DMS153 (cell line): ENCODE data around the gene ACOX1.
A peak's percentile ranks its signal among the peaks of the same experiment; 100 is the strongest.
"Not testable (repeated sequence)": the region's sequence is repeated elsewhere in the genome, so short reads cannot be mapped to it uniquely, and the experiment has no call there.

Source experiments
- DNase-seq: peaks from one replicate; lab custom pipeline; 2025; lab: John Stamatoyannopoulos, UW

ACOX1 gene

GRCh38 chr17:75981019-75981615 lies 2.2 kb upstream of the ACOX1 start:
- DNase-seq: no peak

DNA sequence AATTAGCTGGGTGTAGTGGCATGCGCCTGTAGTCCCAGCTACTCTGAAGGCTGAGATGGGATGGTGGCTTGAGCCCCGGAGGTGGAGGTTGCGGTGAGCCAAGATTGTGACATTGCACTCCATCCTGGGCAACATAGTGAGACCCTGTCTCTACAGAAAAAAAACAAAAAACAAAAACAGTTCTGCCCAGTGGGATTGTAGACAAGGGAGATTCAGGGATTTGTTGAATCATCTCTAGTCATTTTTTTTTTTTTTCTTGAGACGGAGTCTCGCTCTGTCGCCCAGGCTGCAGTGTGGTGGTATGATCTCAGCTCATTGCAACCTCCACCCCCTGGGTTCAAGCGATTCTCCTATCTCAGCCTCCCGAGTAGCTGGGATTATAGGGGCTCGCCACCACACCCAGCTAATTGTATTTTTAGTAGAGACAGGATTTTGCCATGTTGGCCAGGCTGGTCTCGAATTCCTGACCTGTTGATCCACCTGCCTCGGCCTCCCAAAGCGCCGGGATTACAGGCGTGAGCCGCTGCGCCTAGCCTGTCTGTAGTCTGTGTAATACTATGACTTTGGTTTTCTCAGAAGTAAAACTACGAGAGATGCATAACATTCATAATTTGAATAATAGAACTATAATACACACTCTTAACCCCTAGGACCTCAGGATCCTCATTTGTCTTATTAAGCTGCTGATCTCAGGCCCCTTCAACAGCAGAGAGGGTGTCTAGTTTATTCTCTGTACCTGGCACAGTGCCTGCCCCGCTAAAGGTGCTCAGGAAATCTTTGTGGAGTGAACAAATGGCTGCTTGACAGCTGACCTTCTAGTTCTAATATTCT lies 1.4 kb upstream of the ACOX1 start:
- no peak for DNase-seq

- no peak for DNase-seq
Measured at GRCh38 chr17:75979705-75980187, 780 bp upstream of the ACOX1 start.

DNA sequence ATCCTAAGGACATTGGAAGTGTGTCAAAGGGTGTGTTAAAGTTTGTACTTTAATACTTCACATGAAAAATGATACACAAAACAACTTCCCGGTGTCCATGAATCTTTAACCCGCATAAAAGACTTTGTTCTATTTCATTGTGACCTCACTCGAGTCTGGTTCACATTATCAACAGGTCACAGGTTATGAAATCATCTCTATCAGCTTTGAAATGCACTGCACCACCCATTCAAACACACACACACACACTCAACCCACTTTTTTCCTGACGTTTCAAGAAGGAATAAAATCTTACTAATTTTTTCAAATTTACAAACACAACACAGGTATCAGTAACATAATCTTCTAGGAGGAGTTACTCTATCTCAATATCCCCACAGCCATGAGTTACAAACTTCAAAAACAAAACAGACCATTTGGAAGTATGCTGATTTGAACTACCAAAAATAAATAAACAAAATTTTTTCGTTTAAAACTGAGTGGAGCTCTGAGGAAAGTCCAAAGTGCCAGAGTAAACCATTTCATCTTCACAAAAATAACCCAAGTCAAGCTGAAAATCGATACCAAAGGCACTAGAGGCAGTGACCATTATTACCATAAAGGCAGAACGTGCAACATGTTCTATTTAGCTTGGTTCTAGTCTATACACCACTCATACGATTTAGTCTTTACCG lies 2.7 kb downstream of the ACOX1 start:
- no peak for DNase-seq

GRCh38 chr17:75975757-75976174 lies 3.2 kb downstream of the ACOX1 start:
- no peak for DNase-seq

- not testable (repeated sequence) for DNase-seq
Measured at GRCh38 chr17:75975187-75975586, 3.8 kb downstream of the ACOX1 start.

- DNase-seq: no peak
Measured at GRCh38 chr17:75970626-75971025, 8.3 kb downstream of the ACOX1 start.

GRCh38 chr17:75970011-75970523 lies 8.9 kb downstream of the ACOX1 start:
- DNase-seq: no peak

DNA sequence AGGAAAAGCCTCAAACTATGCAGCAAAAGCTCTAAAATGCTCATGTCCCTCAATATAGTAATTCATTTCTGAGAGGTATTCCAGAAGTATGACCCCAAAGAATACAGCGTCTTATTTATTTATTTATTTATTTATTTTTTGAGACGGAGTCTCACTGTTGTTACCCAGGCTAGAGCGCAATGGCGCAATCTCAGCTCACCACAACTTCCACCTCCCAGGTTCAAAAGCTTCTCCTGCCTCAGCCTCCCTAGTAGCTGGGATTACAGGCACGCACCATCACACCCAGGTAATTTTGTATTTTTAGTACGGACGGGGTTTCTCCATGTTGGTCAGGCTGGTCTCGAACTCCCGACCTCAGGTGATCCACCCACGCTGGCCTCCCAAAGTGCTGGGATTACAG lies 9.9 kb downstream of the ACOX1 start:
- DNase-seq: not testable (repeated sequence)

DNA sequence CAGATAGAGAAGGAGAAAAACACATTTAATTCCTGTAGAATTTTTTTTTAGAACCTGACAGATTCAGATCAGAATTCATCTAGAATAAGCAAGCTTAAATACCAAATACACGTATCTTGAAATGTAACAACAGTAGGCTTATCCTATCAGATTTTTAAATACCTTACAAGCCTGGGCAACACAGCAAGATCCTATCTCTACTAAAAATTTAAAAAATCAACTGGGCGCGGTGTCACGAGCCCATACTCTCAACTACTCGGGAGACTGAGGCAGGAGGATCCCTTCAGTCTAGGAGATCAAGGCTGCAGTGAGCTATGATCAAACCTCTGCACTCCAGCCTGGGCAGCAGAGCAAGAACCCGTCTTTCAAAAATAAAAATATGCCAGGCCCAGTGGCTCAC lies 13.5 kb downstream of the ACOX1 start:
- no peak for DNase-seq

- no peak for DNase-seq
Measured at GRCh38 chr17:75959839-75960511, 19.0 kb downstream of the ACOX1 start.

- no peak for DNase-seq
Measured at GRCh38 chr17:75959051-75959838, 19.7 kb downstream of the ACOX1 start.

- DNase-seq: no peak
Measured at GRCh38 chr17:75950855-75951554, 28.0 kb downstream of the ACOX1 start.

DNA sequence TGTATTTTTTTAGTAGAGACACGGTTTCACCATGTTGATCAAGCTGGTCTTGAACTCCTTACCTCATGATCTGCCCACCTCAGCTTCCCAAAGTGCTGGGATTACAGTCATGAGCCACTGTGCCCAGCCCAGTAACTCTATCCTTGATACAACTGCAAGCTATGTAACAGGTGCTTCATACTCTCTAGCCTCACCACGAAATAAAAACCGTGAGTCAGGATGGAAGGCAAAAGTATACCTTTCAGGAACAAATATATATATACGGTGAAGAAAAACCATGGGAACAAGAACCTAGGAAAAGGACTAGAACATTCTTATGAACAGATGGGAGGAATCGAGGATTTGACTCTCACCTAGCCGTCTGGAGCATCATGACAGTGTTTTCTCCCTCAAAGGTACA lies 28.5 kb downstream of the ACOX1 start:
- DNase-seq: no peak

GRCh38 chr17:75945211-75945610 lies 33.8 kb downstream of the ACOX1 start:
- DNase-seq: no peak

- no peak for DNase-seq
Measured at GRCh38 chr17:75943491-75943890, 35.5 kb downstream of the ACOX1 start.

- no peak for DNase-seq
Measured at GRCh38 chr17:75942473-75942872, 36.5 kb downstream of the ACOX1 start.

DNA sequence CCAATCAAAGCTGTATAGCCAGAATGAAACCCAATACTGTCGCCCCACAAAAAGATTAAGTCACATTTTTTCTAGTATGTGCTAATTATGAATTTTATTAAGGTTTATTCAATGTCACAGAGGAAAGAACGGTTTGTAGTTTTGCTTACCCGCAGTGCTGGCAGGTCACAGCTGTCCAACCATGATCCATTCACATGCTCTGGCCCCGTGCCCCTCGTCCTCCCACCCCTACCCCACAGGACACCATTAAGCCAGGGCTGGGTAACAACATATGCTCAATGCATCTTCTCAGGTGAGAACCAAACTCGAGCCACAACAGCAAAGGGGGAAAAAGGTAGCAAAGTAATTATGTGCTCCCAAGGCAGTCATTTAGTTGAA lies 37.5 kb downstream of the ACOX1 start:
- no peak for DNase-seq

GRCh38 chr17:75940727-75941441 lies 38.1 kb downstream of the ACOX1 start, which contains the start of gene FBF1:
TSS of gene FBF1 (minus strand) at chr17:75941042. CDS start at chr17:75938149, 2,893 bp downstream.
- DNase-seq: peak; percentile 91

DNA sequence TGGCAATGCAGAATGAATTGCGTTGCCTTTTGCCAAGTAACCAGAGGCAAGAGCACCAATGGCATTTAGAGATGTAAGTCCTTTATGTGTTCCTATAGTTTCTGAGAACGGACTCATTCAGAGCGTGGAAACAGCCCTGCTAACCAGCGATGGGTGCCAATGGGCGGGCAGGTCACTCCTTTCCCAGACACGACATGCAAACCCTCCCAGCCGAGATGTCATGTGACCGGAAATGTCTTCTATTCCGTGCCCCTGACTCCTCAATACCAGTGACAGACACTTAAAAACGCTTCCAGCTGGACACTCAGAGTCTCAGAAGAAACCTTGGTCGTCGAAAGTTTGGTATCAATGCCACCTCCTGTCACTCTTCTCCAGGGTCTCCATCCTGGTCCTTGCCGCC lies 41.3 kb downstream of the ACOX1 start:
- no peak for DNase-seq
